HPDE6-E6E7 (cell line): ENCODE results near the gene NHLRC4.

Experiments
- DNase-seq: peaks from one replicate; pipeline ENCODE4 v3.0.0; 2011; ENCODE audit warnings: missing footprints; ENCODE audit errors: extremely low spot score

NHLRC4 gene

GRCh38 chr16:553601-554296 is 13.1 kb upstream of the NHLRC4 start:
- no peak for DNase-seq

GRCh38 chr16:554297-554621 is 12.5 kb upstream of the NHLRC4 start:
- DNase-seq, result no peak

DNA sequence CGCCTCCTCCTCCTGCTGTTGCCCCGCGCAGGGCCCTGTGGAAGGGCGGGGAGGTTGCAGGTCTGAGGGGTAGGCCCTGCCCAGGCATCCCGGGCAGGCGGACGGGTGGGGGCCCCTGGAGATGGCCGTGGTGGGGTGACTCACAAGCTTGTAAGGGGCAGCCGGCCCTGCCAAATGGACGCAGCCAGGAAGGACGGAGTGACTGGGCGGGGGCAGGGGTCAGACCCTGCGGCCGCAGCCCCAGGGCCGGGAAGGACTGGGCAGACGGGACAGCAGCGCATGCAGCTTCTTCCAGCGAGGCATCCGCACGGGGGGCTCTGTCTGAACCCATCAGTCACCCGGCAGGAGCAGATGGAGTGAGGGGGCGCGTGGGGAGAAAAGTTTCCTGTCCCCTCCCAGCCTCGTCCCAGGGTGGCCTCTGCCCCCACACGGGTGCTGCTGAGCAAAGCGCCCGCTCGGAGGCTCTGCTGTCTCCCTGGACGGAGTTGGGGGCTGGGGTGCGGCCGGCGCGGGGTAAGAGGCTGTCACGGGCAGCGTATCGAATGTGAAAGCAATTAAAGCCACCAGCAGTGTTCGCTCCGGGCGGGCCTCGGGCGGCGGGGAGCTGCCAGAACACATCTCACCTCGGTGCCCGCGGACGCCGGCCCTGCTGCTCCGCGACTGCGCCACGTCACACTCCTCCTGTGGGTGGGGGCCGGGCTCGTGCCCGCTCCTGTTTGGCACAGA is 12.0 kb upstream of the NHLRC4 start:
- peak; percentile 83 for DNase-seq

DNA sequence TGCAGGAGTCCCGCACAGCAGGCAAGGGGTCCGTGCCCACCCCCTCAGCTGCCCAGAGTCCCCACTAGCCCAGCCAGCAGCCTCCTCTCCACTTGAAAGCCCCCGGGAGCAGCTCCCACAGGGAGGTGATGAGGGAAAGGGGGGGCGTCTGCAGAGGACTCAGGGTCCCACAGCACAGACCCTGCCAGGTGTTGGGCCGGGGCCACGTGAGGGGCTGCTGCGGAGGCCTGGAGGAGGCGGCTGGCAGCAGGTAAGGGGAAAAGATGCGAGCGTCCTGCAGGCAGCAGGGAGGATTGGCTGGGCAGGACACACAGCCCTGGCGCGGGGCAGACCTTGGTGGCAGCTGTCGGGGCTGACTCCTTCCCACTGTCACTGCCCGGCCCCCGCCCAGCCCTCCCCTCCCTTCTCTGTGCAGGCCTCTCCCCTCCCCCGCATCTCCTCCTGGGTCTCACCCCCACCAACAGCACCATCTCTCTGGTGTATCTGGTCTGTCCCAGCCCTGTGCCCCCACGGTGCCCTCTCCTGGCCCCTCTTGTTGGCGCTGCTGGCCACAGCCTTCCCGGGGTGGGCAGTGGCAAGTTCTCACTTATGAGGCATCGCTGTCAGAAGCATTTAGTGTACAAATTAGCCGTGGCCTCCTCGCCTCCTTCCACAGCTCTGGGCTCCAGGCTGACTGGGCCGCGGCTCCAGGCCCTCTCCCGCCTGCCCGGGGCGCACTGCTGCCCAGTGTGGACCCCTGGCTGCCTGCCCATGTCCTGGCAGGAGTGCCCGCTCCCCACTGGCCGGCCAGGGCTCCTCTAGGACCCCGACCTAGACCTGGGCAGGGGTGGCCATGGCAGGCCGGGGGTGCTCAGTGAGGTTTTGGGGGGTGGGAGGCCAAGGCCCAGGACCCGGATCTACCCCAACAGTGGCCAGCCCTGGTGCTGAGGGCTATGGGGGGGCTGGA is 11.0 kb upstream of the NHLRC4 start:
- no peak for DNase-seq

GRCh38 chr16:556474-557173 is 10.2 kb upstream of the NHLRC4 start:
- no peak for DNase-seq

GRCh38 chr16:557463-558297 is 9.1 kb upstream of the NHLRC4 start:
- DNase-seq, result no peak

GRCh38 chr16:558298-559020 is 8.3 kb upstream of the NHLRC4 start:
- DNase-seq, result no peak

DNA sequence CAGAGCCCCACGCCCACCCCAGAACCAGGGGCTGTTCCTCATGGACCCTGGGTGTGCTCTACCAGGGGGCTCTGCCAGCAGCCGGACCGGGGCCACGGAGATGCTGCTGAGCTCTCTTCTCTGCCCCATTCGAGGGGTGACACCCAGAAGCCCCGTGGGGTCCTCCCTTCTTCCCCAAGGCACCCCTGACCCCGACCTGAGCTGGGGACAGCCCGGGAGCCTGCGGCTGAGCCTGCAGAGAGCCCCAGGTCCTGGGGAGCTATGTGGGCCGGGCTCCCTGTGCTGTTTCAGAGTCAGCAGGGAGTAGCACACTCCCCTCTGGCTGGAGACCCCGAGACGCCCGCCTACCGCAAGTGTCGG is 7.8 kb upstream of the NHLRC4 start:
- DNase-seq, result no peak

GRCh38 chr16:559411-560203 is 7.2 kb upstream of the NHLRC4 start:
- no peak for DNase-seq

- no peak for DNase-seq
Measured at GRCh38 chr16:560204-560700, 6.6 kb upstream of the NHLRC4 start, which contains the start of gene PRR35. Gene PRR35, plus strand, starts transcription at chr16:560394. Its CDS starts 2,901 bp downstream, at chr16:563295.

DNA sequence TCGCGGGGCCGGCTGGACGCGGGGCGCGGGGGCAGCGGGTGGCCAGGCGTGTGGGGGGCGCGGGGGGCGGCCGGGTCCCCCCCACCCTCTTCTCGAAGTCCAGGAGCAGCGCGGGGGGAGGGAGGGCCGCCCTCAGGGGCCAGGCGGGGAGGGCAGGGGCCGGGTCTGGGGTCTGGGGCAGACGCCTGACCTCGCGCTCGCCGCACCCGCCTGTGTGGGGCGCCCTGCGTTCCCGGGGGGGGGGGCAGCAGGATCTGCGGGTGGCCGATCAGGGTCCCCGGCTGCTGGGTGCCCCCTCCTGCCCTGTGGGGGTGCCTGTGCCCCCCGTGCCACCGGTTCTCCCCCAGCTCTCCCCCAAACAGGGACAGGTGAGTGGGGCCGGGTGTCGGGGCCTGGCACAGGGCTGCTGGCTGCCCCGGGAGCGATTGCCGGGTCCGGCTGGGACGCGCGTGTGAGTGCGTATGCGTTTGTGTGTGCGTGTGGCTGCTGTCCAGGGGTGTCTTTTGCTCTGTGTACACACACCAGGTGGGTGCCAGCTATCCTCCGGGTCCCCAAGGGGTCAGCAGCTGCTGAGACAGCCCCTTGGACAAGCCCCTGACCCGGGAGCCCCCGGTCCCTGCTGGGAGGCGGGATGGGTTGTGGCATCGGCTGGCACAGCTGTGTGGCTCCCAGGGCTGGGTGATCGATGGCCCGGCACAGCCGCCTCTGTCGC is 5.9 kb upstream of the NHLRC4 start:
- DNase-seq, result no peak

DNA sequence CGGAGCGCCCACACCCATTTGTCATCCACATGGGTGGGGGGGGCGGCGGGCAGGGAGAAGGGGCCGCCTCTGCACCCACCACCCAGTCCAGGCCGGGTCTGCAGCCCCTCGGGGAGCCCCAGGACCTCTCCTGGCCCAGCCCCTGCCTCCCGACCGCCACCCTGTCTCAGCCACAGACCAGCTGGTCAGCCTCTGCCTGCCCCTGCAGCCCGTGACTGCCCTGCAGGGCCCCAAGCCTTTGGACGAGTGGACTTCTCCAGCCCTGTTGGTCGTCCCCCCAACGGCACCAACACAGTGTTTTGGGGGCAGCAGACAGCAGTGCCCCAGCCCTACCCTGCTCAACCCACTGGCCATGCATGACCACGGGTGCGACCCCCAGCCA is 5.4 kb upstream of the NHLRC4 start:
- no peak for DNase-seq

DNA sequence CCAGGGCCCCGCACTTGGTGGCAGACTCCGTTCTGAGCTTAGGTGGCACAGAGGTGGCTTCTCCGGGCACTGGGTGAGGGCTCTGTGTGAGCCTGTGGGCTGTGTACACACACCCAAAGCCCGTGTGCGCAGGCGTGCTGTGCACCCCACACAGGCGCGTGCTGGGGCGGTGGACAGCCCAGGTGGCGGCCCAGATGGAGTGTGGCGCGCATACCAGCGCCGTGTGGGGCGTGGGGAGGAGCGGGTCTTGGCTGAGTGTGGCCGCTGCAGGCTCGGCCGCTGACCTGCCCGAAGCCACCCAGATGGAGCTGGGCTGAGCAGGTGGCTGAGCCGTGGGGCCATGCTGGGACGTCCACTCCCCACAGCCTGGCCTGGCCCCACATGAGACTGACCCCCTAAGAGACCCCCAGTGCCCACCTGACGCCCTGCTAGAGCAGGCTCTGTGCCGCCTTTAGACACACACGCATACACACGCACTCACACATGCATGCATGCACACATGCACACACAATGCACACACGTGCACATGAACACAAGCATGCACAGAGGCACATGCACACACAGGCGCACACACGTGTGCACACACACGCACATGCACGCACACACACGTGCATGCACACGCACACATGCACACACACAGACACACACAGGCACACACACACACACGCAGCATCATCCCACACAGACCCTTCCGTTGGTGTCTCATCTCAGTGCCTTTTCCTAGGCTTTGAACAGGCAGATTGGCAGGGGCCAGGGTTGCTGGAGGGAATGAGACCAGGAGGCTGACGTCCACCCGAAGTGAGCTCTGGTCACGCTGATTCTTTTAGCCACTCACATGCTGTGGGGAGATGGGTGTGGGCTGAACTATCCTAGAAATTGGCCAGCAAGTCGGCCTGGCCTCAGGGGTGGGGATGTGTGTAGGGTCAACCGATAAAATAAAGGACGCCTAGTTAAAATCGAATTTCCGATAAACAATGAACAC is 4.6 kb upstream of the NHLRC4 start:
- DNase-seq, result no peak

DNA sequence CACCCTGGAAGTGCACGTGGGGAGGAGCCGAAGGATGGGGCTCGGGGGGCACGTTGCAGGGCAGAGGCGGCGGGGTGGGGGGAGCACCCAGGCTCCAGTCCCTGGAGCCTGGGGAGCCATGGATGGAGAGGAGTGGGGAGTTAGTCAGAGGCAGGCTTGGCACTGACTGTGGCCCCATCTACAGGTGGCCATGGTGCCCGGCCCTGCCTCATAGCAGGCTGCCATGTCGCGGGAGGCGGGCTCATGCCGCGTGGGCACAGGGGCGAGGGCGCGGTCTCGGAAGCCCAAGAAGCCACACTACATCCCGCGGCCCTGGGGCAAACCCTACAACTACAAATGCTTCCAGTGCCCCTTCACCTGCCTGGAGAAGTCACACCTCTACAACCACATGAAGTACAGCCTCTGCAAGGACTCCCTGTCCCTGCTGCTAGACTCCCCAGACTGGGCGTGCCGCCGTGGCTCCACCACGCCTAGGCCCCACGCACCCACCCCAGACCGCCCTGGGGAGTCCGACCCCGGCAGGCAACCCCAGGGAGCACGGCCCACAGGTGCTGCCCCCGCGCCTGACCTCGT is 3.6 kb upstream of the NHLRC4 start:
- DNase-seq, result no peak

GRCh38 chr16:564690-565418 is 2.0 kb upstream of the NHLRC4 start:
- no peak for DNase-seq
